Measurements from ENCODE around the gene TUSC2.
"Not testable (repeated sequence)": the region's sequence is repeated elsewhere in the genome, so short reads cannot be mapped to it uniquely, and the experiment has no call there.

The TUSC2 gene

DNA sequence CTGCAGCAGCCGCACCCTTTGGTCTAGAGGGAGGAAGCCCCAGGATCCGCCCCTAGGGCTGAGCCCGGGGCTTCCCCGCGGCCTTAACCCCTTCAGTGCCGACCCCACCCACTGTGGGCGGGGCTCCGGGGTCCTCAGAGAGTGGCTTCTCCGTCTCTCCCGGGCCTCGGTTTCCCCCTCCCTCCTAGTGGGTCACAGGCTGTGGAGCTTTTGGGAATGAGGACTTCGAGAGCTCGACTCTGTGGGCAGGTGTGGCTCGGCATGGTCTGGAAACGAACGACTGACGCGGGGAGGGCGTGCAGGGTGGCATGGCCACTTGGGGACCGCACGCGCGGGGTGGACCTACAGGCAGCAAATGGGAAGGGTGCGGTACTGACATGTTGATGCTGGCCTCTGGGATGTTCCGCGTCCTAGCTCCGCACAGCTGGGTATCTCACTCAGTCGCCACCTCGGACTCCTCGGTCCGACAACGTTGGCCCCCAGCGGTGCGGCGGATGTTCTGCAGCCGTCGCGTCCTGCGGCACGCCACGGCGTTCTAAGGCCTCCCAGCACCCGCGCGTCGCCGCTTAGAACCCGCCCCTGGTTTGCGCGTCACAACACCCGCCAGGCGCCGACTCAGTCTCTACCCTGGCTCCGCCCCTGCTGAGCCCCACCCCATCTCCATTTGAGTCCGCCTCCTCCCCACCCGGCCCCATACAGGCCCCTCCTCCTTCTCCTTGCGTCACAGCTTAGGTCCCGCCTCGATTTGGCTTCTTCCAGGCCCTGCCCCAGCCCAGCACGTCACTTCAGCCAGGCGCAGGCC lies 29.0 kb downstream of the TUSC2 start, which contains the start of the genes HYAL3 and NAA80:
HYAL3 (minus strand) TSS at position 570 of the 802 bp plus-strand sequence. CDS start 3,803 bp downstream, outside the sequence.
NAA80 (minus strand) TSS at position 570 of the 802 bp plus-strand sequence. CDS start 1,942 bp downstream, outside the sequence.
- peak within 1 kb of the TSS; percentile 77 for H3K4me3 ChIP-seq (ENCODE audit: low read depth, low read length)
- DNase-seq (ENCODE audit: low read depth) = peak; percentile 99

DNA sequence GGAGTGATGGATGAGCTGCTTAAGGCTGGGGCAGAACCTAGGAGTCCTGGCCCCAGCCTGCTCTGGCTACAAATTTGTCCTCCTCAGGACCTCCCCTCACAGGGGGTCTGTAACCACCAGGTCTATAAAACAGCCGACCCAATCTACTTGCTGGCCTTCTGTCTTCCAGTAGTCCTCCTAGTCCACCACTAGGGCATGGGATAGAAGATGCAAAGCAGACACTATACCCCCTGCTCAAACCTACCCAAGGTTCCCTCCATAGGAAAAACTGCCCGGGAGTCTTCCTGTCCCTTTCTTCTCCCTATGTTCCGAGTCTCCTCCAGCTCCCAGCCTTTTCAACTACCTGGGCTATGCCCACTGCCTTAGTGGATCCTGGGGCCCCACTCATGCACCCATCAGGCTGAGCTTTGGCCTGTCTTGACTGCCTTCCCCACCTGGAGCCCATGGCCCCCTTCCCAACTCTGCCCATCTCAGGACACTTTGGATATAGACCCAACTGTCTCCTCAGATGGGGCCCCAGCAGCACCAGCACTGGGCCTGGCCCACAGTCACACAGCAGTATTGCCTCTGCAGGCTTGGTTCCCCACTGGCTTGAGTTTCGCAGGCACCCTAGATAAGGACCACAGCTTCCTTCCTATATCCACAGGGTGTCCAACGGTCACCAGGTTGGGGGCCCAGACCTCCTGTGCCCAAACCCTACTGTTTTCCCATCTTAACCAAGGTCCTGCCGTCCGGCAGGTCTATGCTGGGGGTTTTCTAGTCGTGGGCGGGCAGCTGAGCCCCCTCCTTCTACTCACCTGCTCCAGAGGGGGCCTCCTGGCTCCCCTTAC lies 29.9 kb downstream of the TUSC2 start:
- H3K4me3 ChIP-seq (ENCODE audit: low read depth, low read length) = peak overlapping the region; percentile 77
- DNase-seq (ENCODE audit: low read depth) = no peak

DNA sequence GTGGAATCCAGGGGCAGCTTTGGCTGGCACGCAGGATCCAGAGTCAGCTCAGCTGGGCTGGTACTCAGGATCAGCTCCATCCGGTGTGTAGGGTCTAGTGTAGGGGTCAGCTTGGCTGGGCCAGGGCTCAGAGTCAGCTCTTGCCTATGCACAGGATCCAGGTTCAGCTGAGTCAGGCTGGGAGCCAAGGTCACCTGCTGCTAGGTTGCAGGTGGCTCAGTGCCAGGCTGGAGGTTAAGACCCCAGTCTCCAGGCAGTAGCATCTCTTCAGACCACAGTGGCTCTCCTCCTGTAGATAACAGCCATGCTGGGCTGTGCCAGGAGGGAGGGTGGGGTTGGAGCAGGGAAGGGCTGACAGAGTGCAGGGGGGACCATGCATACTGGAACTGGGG lies 30.6 kb downstream of the TUSC2 start:
- no peak overlapping the region for H3K4me3 ChIP-seq (ENCODE audit: low read depth, low read length)
- no peak for DNase-seq (ENCODE audit: low read depth)

GRCh38 chr3:50296721-50297383 lies 31.2 kb downstream of the TUSC2 start:
- H3K4me3 ChIP-seq (ENCODE audit: low read depth, low read length) = no peak overlapping the region
- DNase-seq (ENCODE audit: low read depth) = no peak

DNA sequence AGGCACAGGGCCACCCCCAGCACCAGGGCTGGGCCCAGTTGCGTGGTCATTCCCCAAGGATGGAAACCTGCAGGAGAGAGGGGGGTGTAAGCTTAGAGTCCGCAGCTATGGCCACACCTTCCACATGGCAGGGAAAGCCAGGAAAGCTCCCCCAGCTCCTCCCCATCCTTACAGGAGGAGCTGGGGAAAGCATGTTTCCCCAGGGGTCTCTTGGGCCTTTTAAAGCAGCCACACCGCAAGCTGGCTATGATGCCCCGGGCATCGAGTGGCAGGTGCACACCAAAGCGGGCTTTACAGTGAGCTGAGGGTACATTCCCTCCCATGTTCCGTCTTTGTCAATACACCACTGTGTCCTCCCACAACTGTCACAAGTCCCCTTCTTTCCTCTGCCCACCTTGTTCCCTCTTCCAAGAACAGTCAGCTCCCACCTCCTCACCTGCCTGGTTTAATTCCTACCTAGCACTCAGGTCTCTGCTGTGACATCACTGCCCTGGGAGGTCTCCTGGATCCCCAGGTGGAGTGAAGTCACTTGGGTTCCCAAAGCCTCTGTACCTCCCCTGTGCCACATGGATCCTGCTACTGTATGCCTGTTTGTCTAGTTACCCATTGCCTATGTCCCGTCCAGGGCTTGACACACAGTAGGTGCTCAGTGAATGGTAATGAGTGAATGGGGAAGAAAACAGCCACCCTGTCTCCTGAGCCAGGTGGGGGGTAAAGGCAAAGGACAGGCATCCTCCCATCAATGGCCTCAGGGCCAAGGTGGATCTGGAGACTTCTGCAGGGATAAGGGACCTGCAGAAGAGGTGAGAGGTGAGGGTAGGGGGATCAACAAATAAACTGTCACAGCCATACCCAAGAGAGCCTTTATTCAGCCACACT lies 32.2 kb downstream of the TUSC2 start:
- H3K4me3 ChIP-seq (ENCODE audit: low read depth, low read length) = no peak overlapping the region

GRCh38 chr3:50294492-50295403 lies 33.3 kb downstream of the TUSC2 start:
- no peak overlapping the region for H3K4me3 ChIP-seq (ENCODE audit: low read depth, low read length)
- no peak for DNase-seq (ENCODE audit: low read depth)

More for the DNA sequence above, 32.2 kb downstream of the TUSC2 start:
- no peak for DNase-seq (ENCODE audit: low read depth)

GRCh38 chr3:50294089-50294488 lies 33.9 kb downstream of the TUSC2 start:
- DNase-seq (ENCODE audit: low read depth) = no peak
- H3K4me3 ChIP-seq (ENCODE audit: low read depth, low read length) = no peak overlapping the region

- no peak for DNase-seq (ENCODE audit: low read depth)
- H3K4me3 ChIP-seq (ENCODE audit: low read depth, low read length) = no peak overlapping the region
These were observed 34.8 kb downstream of the TUSC2 start for GRCh38 chr3:50293079-50293801.

GRCh38 chr3:50292159-50293078 lies 35.6 kb downstream of the TUSC2 start, which contains the start of gene IFRD2:
IFRD2 (minus strand) TSS chr3:50292429; CDS start chr3:50292274, 155 bp downstream.
- peak; percentile 91 for DNase-seq (ENCODE audit: low read depth)
- peak within 1 kb of the TSS; percentile 92 for H3K4me3 ChIP-seq (ENCODE audit: low read depth, low read length)

DNA sequence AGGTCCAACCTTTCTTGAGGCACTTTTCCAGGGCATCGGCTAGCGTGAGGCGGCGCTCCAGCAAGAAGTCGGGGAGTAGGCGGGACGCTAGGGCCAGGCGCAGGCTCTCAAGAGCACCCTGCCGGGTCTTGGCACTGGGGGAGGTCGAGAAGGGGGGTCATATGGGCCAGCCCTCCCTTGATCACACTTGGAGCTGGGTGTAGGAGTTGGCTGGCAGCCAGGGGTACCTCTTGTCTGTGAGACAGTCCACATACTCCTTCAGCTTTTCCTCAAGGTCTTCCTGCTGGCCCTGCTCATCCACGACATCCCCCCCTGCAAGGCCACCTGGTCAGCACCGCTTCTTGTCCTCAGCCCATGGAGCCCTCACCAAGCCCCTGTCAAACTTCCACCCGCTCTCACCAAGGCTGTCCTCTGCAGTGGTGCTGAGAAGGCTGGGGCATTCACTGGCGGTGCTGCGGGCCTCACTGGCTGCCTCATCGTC lies 37.8 kb downstream of the TUSC2 start:
- no peak for DNase-seq (ENCODE audit: low read depth)
- H3K4me3 ChIP-seq (ENCODE audit: low read depth, low read length) = no peak overlapping the region

- no peak for DNase-seq (ENCODE audit: low read depth)
- no peak overlapping the region for H3K4me3 ChIP-seq (ENCODE audit: low read depth, low read length)
These were observed 38.9 kb downstream of the TUSC2 start for GRCh38 chr3:50289130-50289529.

DNA sequence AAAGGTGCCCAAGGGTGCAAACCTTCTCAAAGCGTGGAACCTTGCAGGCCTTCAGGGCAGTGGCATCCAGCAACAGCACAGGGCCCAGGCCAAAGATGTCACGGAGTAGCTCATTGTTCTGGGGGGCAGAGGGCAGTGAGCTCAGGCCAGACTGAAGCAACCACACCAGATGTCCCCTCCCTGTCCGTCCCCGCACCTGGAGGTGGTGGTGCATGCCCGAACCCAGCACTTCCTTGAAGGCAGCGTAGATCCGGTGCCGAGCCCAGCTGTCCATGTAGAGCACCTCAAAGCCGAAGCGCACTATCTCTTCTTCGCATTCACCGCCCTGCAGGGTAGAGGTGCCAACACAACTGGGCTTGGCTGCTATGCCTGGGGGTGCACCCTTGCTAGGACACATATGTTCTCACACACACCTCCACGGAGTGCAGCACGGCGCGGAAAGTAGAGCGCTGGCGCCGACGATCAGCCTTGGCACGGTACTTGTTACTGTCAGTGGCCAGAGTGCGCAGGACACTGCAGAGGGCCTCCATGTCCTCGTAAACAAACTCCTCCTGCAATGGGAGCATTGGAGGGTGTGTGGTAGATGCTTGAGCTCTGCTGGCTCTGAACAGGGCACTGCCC lies 39.5 kb downstream of the TUSC2 start:
- DNase-seq (ENCODE audit: low read depth) = no peak
- H3K4me3 ChIP-seq (ENCODE audit: low read depth, low read length) = no peak overlapping the region

DNA sequence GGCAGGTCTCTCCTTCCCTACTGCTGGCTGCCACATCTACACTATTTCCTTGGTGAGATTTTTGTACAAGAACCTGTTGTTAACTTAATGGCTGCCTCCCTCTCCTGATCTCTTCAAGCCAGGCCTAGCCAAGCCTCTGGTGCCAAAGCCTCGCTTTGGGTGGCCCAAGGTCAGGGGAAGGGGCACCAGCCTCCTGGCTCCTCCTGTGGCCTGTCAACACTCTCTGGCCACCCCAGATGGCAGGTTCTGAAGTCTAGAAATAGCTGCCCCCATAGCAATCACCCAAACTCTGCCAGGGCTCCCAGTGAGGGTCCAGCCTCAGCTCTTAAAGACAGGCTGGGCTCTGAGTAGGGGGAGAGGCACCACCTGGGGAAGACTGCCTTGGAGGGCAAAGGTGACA lies 40.8 kb downstream of the TUSC2 start:
- H3K4me3 ChIP-seq (ENCODE audit: low read depth, low read length) = no peak overlapping the region
- DNase-seq (ENCODE audit: low read depth) = no peak

- DNase-seq (ENCODE audit: low read depth) = no peak
- H3K4me3 ChIP-seq (ENCODE audit: low read depth, low read length) = no peak overlapping the region
These were observed 41.4 kb downstream of the TUSC2 start for GRCh38 chr3:50286322-50287227.

- not testable (repeated sequence) for DNase-seq (ENCODE audit: low read depth)
These were observed 43.9 kb downstream of the TUSC2 start for GRCh38 chr3:50284121-50284520.

More at GRCh38 chr3:50284121-50284520, 43.9 kb downstream of the TUSC2 start:
- not testable (repeated sequence) for H3K4me3 ChIP-seq (ENCODE audit: low read depth, low read length)

Measured in skeletal muscle cell (primary cell).